Right lobe of liver (tissue), 6 donors: ENCODE measurements around the gene ANKRD33B. TPM values are rescaled to one million over a fixed set of nuclear protein-coding genes. Genes with fewer than 3 reads are reported as not detected.
A peak's percentile ranks its signal among the peaks of the same experiment; 100 is the strongest.

Experiments used
- ATAC-seq, 4 donors: fragments of 200-7000 bp; cut with Tn5 transposase; one replicate each; pipeline ENCODE4 v1.9.1; 2020; ENCODE audit warnings: mild to moderate bottlenecking in 4 of 4, moderate library complexity in 4 of 4
- DNase-seq, 3 donors: peaks; one replicate each; pipeline ENCODE4 v3.0.0-alpha.2; 2020
- H3K27ac ChIP-seq, 3 donors: fragments of 200-600 bp; one replicate each; pipeline ENCODE4 v1.8.0; 2022
- H3K27me3 ChIP-seq, 2 donors: fragments of 200-600 bp; one replicate each; pipeline ENCODE4 v1.8.0; 2022
- H3K36me3 ChIP-seq, 4 donors: fragments of 200-600 bp; sonication (generic) in 1 of 4; one replicate each; pipeline versions ENCODE4 v1.5.1 to v1.8.0; 2017 to 2022; ENCODE audit warnings: control low read depth in 1 of 4
- H3K4me1 ChIP-seq, 4 donors: fragments of 200-600 bp; sonication (generic) in 1 of 4; one replicate each; pipeline versions ENCODE4 v1.5.1 to v1.8.0; 2017 to 2022; ENCODE audit warnings: control low read depth in 1 of 4
- H3K4me3 ChIP-seq, 3 donors: fragments of 200-600 bp; one replicate each; pipeline ENCODE4 v1.8.0; 2022
- H3K9me3 ChIP-seq, 4 donors: fragments of 200-600 bp; sonication (generic) in 1 of 4; one replicate each; pipeline versions ENCODE4 v1.5.1 to v1.8.0; 2017 to 2022; ENCODE audit warnings: control low read depth in 1 of 4
- POLR2A ChIP-seq: fragments of 450-650 bp; IDR thresholded peaks from one replicate; pipeline ENCODE4 v1.6.1; 2017; ENCODE audit warnings: antibody characterized with exemption, mild to moderate bottlenecking
- WGBS: methylation state at CpG from one replicate; pipeline ENCODE4 v1.1.6; 2018; ENCODE audit warnings: low coverage, low lambda C conversion rate; ENCODE audit not compliant: insufficient coverage; ENCODE audit errors: missing lambda C conversion rate; 5-methylcytosine and 5-hydroxymethylcytosine counted together
- intact Hi-C, 2 donors: fragments of 100-400 bp; cut with DNase I; formaldehyde crosslinking; loops; one replicate each; pipeline versions ENCODE4 v1.11.2 to v1.14.1; 2022
- total RNA-seq, 6 experiments: library from RNA; depleted of rRNA in 2 of 6; stranded (reverse); fragments of >200 nt in 2 of 6; fragmentation: NEBNext Ultra II Directional in 3 of 6; extraction: Animal tissue kit (Norgen Biotek cat#: 25700) in 3 of 6; gene quantifications; one replicate each; pipeline versions ENCODE4 v1.1.0 to v1.2.4, GENCODE V29; 2016 to 2023
- TF ChIP-seq, protein P1 (sequence below), 4 donors: fragments of 200-600 bp in 3 of 4; fragments of 450-650 bp in 1 of 4; IDR thresholded peaks; one replicate each; pipeline versions ENCODE4 v1.5.1 to v1.8.0; 2016 to 2022; ENCODE audit warnings: antibody characterized with exemption in 4 of 4, mild to moderate bottlenecking in 2 of 4
- donor health status: DM: no; HTN: yes; CAD: no.
- donor health status: DM: no; HTN: no; CAD: no.
- donor health status: DM: no; HTN: no; CAD: no.
- donor health status: DM: no; HTN: yes; CAD: no.
- donor health status: DM: no; HTN: yes; CAD: no.

Gene ANKRD33B
- total RNA-seq, 6 experiments from 2014 or later: 0.16 to 1.3 (median 0.29) TPM

DNA sequence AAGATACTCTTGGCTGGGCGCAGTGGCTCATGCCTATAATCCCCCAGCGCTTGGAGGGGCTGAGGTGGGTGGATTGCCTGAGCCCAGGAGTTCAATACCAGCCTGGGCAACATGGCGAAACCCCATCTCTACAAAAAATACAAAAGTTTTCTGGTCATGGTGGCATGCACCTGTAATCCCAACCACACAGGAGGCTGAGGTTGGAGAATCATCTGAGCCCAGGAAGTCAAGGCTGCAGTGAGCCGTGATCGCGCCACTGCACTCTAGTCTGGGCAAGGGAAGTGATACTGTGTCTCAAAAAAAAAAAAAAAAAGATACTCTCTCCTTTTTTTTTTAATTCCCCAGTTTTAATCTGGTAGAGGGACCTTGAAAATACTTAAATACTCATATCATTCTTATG is 15.0 kb downstream of the ANKRD33B start:
- no peak for DNase-seq
- Histone ChIP-seq H3K4me3 (no peak overlapping the region), H3K27me3 (no peaks in the 10 kb centered on the region), H3K36me3 (no peaks in the 10 kb centered on the region), H3K9me3 (no peaks in the 10 kb centered on the region), H3K4me1 (peaks cover 0 to 5% (median 0%) of the 10 kb centered on the region in 4 donors), H3K27ac (no peak overlapping the region)
- 84% methylated on average over 6 of the region's 6 CpGs for WGBS
- ATAC-seq: no peak
- TF ChIP-seq, protein P1, sequence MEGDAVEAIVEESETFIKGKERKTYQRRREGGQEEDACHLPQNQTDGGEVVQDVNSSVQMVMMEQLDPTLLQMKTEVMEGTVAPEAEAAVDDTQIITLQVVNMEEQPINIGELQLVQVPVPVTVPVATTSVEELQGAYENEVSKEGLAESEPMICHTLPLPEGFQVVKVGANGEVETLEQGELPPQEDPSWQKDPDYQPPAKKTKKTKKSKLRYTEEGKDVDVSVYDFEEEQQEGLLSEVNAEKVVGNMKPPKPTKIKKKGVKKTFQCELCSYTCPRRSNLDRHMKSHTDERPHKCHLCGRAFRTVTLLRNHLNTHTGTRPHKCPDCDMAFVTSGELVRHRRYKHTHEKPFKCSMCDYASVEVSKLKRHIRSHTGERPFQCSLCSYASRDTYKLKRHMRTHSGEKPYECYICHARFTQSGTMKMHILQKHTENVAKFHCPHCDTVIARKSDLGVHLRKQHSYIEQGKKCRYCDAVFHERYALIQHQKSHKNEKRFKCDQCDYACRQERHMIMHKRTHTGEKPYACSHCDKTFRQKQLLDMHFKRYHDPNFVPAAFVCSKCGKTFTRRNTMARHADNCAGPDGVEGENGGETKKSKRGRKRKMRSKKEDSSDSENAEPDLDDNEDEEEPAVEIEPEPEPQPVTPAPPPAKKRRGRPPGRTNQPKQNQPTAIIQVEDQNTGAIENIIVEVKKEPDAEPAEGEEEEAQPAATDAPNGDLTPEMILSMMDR (IDR thresholded peaks at IDR 0.05): no peak
- TF ChIP-seq POLR2A: no peak
- intact Hi-C loops: no loop called here

DNA sequence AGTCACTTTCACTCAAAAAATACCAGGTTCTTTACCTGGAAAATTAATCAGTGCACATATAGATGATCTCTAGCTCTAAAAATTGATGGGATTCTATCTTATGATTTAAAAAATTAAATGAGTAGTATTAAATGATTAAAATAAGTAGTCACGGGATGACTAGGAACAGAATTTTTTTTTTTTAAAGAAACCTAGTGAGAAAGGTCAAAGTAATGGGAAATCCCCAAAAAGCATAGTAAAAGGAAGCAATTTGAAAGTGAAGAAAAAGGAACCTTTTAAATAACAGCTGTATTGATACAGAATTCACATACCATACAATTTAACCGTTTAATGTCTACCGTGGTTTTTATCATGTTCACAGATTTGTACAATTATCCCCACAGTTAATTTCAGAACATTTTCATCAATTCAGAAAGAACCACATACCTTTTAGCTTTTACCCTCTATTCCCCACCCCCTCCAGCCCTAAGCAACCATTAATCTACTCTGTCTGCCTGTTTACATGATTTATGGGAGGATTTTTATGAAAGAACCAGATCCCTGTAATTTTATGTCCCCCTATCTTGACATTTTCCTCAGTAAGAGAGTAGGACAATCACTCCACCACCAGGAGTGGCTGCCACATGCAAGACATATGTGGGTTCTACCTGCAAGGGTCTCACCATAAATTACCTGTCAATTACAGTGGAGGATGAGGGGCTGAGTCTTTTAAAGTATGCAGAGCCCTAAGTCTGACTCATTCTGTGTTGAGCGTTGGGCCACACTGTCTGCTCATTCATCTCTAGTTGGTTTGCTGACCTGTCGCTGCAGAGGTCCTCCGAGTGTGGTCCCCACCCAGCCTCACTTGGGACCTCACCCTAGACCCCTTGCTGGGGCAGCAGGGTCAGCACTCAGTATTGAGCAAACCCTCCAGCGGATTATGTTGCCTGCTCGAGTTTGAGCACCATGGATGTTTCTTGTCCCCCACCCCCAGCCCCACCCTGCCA is 16.0 kb downstream of the ANKRD33B start:
- Histone ChIP-seq H3K4me1 (peaks cover 0 to 5% (median 0%) of the 10 kb centered on the region in 4 donors), H3K27me3 (no peaks in the 10 kb centered on the region), H3K9me3 (no peaks in the 10 kb centered on the region), H3K4me3 (no peak overlapping the region), H3K36me3 (no peaks in the 10 kb centered on the region), H3K27ac (no peak overlapping the region)
- intact Hi-C loops: no loop called here
- DNase-seq (peak in 1 of 3 donors; percentile 34), ATAC-seq (no peak)
- WGBS: 47% methylated on average over 4 of the region's 8 CpGs
- no peak for TF ChIP-seq POLR2A
- TF ChIP-seq, protein P1 (IDR thresholded peaks at IDR 0.05): no peak

DNA sequence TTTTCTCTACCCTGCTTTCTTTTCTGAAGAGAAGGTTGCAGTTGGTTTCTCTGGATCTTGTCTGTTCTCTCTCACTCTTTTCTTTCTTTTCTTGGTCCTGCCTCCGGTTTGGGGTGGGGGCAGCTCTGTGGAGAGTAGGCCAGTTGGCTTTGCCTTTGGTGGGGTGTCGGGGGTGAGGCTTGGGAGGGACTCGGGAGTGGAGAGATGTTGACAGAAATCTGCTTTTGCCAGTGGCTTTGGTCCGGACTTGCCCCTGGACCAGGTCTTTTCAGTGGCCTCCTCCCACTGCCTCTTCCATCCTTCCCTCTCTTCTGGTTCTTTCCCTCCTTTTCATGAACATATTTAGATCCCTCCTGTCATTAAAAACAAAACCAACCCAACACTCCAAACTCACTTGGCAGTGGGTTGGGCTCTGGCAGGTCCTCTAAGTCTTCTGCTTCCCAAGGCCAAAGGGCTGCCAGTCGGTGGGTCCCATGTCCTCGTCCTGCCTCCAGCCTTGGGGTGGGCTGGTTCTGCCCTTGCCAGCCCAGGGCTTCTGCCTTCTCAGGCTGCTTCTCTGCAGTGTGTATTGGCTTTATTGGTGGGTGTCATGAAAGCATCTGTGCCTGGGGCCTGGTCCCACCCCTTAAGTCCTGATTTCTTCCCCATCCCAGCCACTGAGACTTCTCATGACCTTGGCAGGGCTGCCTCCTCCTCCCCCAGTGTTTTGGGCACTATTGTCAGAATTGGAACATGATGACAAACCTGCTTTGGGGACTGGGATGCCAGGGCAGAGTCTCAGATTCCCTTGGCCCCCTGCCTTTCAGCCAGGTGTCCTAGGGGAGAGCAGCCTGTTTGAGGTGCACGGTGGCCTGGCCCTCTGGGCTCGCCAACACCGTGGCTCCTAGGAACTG is 16.9 kb downstream of the ANKRD33B start:
- DNase-seq (peak in 1 of 3 donors; percentile 37), ATAC-seq (no peak)
- TF ChIP-seq, protein P1 (IDR thresholded peaks at IDR 0.05): no peak
- no peak for TF ChIP-seq POLR2A
- Histone ChIP-seq H3K27ac (no peak overlapping the region), H3K27me3 (no peaks in the 10 kb centered on the region), H3K9me3 (no peaks in the 10 kb centered on the region), H3K4me3 (no peak overlapping the region), H3K36me3 (no peaks in the 10 kb centered on the region), H3K4me1 (peaks cover 0 to 5% (median 0%) of the 10 kb centered on the region in 4 donors)
- intact Hi-C loops: no loop called here
- 81% methylated on average over 5 of the region's 9 CpGs for WGBS

DNA sequence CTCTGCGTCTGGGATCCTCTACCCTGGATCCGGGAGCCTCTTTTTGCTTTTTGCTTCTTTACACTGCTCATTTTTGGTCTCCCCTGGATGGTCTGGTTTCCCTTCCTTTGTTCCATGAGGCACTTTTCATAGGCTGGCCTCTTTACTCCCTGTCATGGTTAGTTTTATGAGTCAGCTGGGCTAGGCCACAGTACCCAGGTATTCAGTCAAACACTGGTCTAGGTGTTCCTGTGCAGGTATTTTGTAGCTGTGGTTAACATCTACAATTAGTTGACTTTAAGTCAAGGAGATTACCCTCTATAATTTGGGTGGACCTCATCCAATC is 17.5 kb downstream of the ANKRD33B start:
- Histone ChIP-seq H3K27me3 (no peaks in the 10 kb centered on the region), H3K9me3 (no peaks in the 10 kb centered on the region), H3K4me3 (no peak overlapping the region), H3K4me1 (peaks cover 0 to 4% (median 0%) of the 10 kb centered on the region in 4 donors), H3K27ac (no peak overlapping the region), H3K36me3 (no peaks in the 10 kb centered on the region)
- intact Hi-C loops: no loop called here
- DNase-seq: no peak
- no peak for ATAC-seq
- WGBS: 92% methylated on average over 2 of the region's 2 CpGs
- TF ChIP-seq POLR2A: no peak
- TF ChIP-seq, protein P1 (IDR thresholded peaks at IDR 0.05): no peak
